ENCODE data around the gene SIRT2.

- no peak for TF ChIP-seq POLR2AphosphoS5 (IDR thresholded peaks at IDR 0.05; ENCODE audit: borderline replicate concordance, low read depth, low read length)
- TF ChIP-seq EZH2 (IDR thresholded peaks at IDR 0.05): no peak
These were observed 53.3 kb downstream of the SIRT2 start for GRCh38 chr19:38846097-38846496.

All from SK-N-MC (cell line).